CD4-positive, alpha-beta T cell treated with Interleukin-4 for 1 hour (primary cell): ENCODE measurements around the gene ZNF683.
A peak's percentile ranks its signal among the peaks of the same experiment; 100 is the strongest.
"Not testable (repeated sequence)": the region's sequence is repeated elsewhere in the genome, so short reads cannot be mapped to it uniquely, and the experiment has no call there.

Source experiments
- DNase-seq, 2 donors: peaks; one replicate each; pipeline ENCODE4 v3.0.0-alpha.2; 2020 to 2022

Gene ZNF683

GRCh38 chr1:26384076-26384475 is 11.5 kb upstream of the ZNF683 start:
- DNase-seq = peak in 1 of 2 donors; percentile 36

- DNase-seq = no peak
Observed at GRCh38 chr1:26378879-26379251, 6.3 kb upstream of the ZNF683 start.

DNA sequence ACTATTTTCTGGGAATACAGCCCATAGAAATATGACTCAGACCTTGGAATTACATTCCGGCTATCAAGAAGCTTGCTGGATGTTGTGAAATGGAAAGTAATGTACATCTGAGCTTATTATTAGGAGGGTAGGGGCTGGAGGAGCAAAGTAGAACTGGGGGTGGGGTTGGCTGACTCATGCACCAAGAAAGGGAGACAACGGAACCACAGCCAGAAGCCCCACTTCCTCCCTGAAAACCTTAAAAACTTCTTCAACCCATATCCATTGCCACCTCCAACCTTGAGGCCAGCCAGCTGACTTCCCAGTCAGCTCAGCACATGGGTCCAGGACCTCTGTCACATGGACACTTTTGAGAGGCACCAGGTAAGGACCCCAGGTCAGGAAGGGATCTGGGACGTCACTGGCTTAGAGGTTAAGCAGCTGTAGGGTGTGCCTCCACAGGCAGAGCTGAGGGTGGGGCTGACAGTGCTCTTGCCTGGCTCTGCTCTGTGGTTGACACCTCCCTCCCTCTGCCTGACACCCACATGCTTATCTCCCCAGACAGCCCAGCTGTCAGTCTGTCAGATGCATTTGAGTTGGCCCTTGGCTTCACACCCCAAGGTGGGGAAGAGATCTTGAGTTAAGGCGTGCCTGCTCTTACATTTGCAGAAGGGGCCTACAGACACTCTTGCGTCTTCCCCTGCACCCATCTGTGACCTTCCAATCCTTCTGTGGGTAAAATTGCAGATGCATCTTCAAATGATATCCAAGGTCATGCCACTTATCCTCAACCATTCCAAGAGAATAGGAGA is 5.7 kb upstream of the ZNF683 start:
- peak; percentile 84 to 86 for DNase-seq

- no peak for DNase-seq
Observed at GRCh38 chr1:26376050-26376449, 3.5 kb upstream of the ZNF683 start.

- peak in 1 of 2 donors; percentile 26 for DNase-seq
Observed at GRCh38 chr1:26375081-26375480, 2.5 kb upstream of the ZNF683 start.

DNA sequence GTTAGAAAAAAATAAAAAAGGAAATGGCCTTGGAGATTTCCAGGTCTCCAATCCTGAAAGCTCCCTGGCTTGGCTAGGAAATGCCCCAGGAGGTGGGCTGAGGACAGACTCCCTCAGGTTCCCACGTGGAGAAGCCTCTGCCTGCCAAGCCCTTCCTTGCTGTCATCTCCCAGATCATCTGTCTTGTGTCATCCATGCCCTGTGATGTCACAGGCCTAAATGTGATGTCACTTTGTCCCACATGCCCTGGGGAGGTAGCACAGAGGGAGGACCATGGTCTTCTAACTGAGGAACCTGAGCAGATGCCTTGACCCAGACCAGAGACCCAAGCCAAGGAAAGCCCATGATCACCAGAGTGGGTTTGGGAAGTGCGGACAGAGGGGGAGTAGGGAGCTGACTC is 1.8 kb upstream of the ZNF683 start:
- DNase-seq = not testable (repeated sequence)

- DNase-seq = no peak
Observed at GRCh38 chr1:26373789-26374188, 1.2 kb upstream of the ZNF683 start.

- peak; percentile 19 to 58 for DNase-seq
Observed at GRCh38 chr1:26373281-26373680, 731 bp upstream of the ZNF683 start.

- no peak for DNase-seq
Observed at GRCh38 chr1:26372039-26372438, 511 bp downstream of the ZNF683 start.

DNA sequence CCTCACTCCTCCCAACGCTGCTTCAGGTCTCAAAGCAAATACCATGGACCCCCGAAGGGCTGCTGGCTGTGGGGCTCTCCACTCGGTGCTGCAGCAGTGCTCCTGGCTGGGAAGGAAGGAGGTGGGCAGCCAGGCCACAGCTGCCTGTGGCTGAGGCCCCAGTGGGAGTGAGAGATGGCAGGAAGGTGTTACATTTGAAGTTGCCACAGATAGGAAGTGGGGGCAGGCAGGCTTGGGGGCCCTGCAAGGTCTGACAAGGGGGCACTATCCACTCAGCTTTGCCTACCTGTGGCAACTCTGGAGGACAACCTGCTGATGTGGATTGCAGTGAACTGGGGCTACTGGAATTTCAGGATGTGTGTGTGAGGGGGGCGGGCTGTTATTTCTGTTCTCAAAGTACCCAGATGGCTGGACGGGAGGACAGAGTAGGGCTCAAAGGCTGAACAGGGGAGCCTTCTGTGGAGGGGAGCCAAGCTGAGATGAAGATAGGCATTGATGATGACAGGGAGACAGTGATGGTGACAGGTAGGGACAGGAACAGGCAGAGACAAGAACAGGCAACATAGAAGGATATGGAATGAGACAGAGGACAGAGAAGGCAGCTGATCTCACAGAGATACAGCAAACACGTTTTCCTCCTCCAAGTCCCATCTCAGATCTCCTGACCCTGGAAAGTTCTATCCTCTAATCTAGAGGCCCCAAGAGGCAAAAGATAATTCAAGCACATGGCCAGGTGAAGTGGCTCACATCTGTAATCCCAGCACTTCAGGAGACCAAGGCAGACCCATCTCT is 1.8 kb downstream of the ZNF683 start:
- DNase-seq = no peak

DNA sequence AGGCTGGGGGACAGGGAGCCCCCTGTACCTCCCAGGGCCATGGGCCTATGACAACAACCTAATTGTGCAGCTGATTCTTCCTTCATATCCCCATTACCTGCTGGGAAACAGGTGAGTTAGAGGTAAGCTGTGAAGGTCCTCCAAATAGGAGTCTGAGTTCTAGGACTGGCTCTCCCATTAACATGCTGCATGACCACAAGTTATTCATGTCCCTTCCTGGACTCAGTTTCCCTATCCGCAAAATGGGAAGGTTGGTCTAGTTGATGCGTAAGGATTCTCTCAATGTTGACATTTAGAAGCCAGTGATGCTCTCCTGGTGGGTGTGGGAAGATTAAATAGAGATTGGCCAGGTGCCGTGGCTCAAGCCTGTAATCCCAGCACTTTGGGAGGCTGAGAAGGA is 4.1 kb downstream of the ZNF683 start:
- DNase-seq = no peak

- DNase-seq = no peak
Observed at GRCh38 chr1:26368006-26368405, 4.5 kb downstream of the ZNF683 start.

DNA sequence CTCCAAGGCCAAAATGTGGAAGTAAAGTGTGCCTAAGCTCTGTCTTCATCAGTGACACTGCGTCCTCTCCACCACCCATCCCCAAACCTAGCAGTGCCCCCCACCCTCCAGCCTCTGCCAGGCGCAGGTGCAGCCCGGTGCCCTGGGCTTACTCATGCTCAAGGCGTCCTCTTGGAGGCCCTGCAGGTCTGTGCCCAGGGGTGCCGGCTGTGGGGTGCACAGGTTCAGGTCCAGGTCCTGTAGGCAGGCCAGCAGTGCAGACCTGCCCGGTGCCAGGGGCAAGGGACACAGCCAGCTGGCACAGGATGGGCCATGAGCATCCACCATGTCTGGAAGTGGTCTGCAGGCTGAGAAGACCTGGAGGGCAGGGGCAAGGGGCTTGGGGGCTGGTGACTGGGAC is 5.1 kb downstream of the ZNF683 start:
- no peak for DNase-seq

DNA sequence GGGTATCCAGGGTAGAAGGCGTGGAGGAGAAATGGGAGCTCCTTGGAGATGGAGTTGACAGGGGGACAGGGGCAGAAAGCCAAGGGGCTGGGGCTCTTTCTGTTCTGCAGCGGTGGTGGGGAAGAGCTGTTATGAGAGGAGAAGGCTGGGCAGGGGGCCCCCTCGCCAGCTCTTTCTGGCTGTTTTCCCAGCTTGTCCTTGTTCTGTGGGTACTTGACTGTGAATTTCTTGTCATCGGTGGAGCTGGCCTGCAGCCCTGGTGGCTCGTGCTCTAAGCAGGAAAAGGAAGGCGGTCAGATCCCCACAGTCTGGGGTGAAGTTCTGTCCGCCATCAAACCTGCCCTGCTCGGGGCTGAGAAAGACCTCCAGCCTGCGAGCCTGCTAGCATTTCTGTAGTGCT is 7.6 kb downstream of the ZNF683 start:
- no peak for DNase-seq

DNA sequence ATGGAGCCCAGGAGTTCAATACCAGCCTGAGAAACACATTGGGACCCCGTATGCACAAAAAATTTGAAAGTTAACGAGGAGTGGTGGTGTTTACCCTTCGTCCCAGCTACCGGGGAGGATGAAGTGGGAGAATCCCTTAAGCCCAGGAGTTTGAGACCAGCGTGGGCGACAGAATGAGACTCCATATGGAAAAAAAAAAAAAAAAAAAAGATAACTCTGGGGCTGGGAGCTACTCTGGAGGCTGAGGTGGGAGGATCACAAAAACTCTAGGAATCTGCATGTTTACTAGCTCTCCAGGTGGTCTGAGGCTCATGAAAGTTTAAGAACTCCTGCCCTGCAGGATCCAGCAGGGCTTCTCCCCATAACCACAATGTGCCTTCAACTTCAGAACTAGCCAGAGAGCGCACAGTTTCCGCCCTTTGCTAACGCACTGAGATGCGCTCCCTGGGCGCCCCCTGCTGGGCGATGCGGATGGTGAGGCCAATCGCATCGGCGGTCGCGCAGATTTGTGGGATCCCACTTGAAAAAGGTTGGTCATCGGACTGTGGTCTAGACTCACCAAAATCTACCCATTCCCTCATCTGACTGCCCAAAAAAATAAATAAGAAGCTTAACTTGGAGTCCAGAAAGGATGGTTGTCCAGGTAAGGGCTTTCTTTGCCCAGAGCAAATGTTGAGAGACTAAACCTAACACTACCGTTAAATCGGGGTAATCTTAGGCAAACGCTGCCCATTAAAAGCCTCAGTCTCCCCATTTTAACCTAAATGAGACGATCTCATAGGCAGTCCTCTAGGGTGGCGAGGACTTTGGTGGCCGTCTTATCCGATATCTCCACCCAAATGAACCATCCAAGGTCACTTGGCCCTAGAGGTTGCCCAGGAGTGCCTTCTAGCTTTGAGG is 8.8 kb downstream of the ZNF683 start:
- peak; percentile 83 to 85 for DNase-seq

- DNase-seq = no peak
Observed at GRCh38 chr1:26362331-26362730, 10.2 kb downstream of the ZNF683 start.

- no peak for DNase-seq
Observed at GRCh38 chr1:26361605-26362122, 10.9 kb downstream of the ZNF683 start.

- DNase-seq = no peak
Observed at GRCh38 chr1:26360807-26361604, 11.5 kb downstream of the ZNF683 start.

GRCh38 chr1:26359981-26360806 is 12.4 kb downstream of the ZNF683 start:
- DNase-seq = peak; percentile 56 to 62

GRCh38 chr1:26358411-26359384 is 13.9 kb downstream of the ZNF683 start:
- peak; percentile 66 to 81 for DNase-seq
